Measurements from ENCODE around the gene HPCAL1.

GRCh38 chr2:10400978-10401951 is 98.6 kb downstream of the HPCAL1 start:
- no peak for TF ChIP-seq CTCF (IDR thresholded peaks at IDR 0.05)
- no peak for TF ChIP-seq ZFX (IDR thresholded peaks at IDR 0.05; ENCODE audit: borderline replicate concordance)

Measured in 22Rv1 (cell line).